Cardiac septum (tissue), 1 donor: ENCODE results near the gene IL11RA. TPM values are rescaled to one million over a fixed set of nuclear protein-coding genes. Genes with fewer than 3 reads are reported as not detected.
A peak's percentile ranks its signal among the peaks of the same experiment; 100 is the strongest.

Source experiments
- DNase-seq: peaks from one replicate; pipeline ENCODE4 v3.0.0-alpha.2; 2020; ENCODE audit warnings: low spot score
- intact Hi-C: fragments of 100-400 bp; cut with DNase I; formaldehyde crosslinking; loops from one replicate; pipeline ENCODE4 v1.14.0; 2022
- total RNA-seq: library from RNA; stranded (reverse); fragmentation: NEBNext Ultra II Directional; extraction: Animal tissue kit (Norgen Biotek cat#: 25700); gene quantifications from one replicate; pipeline ENCODE4 v1.2.1, GENCODE V29; 2021
- donor health status: DM: no; HTN: no; CAD: no.

IL11RA gene
- total RNA-seq, 1 donor from 2014 or later: 59.4 TPM

DNA sequence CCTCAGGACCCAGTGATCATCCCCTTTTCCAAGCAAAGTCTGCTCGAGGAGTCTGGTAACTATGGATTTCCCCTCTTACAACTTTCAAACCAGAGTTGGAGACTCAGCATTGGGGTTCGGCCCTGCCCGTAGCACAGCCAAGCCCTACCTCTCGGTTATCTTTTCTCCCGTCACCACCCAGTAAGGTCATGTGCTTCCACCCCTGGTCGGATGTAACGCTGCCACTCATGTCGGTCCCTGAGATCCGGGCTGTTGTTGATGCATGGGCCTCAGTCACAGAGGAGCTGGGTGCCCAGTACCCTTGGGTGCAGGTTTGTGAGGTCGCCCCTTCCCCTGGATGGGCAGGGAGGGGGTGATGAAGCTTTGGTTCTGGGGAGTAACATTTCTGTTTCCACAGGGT is 4.3 kb upstream of the IL11RA start:
- DNase-seq: no peak
- intact Hi-C loops: loop anchor here (5.0 kb wide), 2 partner anchors 35 to 55 kb away; partner anchors contain the start of gene RPP25L

DNA sequence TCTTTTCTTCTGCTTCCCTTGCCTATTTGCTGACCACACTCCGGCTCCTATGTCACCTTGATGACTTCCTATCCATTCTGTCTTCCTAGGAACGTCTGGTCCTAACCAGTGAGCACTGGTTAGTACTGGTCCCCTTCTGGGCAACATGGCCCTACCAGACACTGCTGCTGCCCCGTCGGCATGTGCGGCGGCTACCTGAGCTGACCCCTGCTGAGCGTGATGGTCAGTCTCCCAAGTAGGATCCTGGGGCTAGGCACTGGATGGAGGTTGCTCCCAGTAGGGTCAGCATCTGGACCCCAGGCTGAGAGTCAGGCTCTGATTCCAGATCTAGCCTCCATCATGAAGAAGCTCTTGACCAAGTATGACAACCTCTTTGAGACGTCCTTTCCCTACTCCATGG is 3.3 kb upstream of the IL11RA start:
- DNase-seq: no peak
- intact Hi-C loops: loop anchor here (5.0 kb wide), 2 partner anchors 36 to 54 kb away; partner anchors contain the start of gene RPP25L

DNA sequence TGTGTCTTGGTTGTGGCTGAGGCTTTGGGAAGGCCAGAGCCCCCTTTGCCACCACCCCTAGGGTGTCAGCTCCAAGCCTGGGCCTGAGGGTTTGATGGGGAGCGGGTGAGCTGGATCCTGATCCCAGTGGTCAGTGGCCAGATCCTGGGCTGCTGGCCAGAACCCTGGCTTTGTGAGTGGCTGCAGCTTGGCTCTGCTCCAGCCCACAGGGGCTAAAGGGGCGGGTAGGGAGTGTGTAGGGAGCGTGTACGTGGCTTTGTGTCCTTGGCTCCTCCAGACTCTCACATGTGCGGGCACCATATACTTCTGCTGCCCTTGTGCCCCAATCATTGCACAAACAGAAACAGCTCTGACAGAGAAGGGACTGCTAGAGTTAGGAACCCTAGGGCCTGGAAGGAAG is 1.2 kb upstream of the IL11RA start:
- intact Hi-C loops: no loop called here
- DNase-seq: no peak

DNA sequence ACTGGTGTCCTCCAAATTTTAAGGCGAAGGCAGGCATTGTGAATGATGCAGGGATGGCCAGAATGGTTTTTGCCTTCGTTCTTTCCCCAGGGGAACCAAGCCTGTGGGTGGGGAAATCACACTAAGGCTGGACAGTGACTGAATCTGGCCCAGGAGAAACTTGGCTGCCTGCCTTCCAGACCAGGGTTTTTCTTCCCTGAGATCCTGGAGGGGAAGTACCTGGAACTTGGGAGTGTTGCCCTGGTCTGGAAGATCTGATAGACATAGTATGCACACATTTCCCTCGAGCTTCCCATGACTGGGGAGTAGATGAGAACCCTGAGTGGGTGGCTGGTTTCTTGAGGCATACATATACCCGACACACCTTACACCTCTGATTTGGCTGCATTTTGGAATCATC is 664 bp upstream of the IL11RA start:
- intact Hi-C loops: no loop called here
- DNase-seq: no peak

DNA sequence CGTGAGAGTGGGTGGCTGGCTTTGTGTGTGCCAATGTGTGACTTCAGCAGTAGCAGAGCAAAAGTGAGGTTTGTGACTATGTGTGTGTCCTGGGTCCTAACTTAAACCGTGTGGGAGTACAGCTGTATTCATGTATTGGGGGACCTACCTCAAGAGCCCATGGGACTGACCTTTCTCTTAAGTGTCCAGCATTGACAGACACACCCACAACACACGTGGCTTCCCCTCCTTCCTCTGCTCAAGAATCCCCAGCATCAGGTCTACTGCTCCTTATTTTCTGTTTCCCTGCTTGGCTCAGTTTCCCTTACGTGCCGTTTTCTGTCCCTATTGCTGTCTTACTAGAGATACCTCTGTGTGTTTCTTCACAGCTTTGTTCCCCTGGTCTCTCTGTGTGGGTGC is 616 bp downstream of the IL11RA start:
- no peak for DNase-seq
- intact Hi-C loops: no loop called here

DNA sequence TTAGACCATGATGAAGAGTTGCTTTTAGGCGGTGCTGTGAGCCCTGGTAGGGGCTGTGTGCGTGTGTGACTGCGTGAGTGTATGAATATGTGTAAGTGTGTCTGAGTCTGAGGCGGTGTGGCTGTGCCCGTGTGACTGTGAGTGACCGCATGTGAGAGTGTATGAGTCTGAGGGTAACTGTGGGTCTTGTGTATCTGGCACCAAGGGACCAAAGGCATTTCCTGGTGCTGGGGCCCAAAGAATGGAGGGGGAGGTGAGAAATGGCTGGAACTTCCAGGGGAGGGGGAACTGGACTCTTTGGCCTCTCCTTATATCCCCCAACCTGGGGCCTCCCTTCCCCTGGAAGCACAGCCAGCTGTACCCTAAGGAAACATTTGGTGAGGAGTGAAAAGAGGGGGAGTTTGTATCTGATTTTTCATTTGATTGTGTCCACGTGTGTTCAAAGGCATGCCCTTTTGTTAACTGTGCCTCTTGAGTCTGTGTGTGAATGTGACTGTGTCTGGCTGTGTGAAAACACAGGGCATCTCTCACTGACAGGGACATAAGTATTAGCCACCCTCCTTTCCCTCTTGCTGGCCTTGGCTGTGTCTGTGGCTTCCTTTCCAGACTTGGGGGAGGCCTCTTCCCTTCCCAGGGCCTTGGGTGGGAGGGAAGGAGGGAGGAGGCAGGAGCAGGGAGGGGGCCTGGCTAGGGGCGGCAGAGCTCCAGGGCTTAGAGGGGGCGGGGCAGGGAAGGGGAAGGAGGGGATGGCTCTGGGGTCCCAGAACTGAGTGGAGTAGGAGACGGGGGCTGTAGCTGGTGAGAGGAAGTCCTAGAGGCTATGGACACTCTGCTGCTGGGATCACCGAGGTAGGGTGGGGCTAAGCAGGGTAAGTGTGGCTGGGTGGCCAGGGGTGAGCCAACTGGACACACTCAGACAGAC is 1.4 kb downstream of the IL11RA start:
- intact Hi-C loops: no loop called here
- DNase-seq: no peak

DNA sequence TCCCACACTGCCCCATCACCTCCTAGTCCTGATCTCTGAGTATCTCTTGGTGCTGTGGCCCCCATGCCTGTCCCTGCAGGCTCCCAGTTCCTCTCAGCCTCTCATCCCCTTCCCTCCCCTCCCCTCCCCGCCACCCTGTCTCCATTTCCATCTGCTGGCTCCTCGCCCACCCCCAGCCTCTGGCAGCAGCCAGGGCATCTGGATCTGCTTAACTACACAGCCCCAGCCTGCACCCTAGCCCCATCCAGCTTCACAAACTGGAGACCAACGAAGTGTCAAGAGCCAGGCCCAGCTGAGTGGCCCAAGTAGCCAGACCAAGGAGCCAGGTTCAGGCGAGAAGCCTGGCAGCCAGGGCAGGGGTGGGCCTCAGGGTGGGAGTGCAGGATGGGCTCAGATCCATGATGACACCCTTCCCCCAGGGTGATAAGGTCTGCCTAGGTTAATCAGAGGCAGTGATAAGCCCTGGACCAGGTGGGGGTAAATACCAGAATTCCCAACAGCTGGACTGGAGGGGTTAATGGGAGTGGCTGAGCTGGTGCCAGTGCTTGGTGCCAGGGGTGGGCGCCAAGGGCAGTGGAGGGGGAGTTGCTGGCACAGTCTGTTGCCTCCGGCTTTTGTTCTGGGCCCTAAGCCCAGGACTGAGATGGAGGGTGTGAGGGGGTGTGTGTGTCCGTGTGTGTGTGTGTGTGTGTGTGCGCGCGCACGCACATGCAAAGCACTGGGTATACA is 2.5 kb downstream of the IL11RA start:
- DNase-seq: peak; percentile 84
- intact Hi-C loops: no loop called here

DNA sequence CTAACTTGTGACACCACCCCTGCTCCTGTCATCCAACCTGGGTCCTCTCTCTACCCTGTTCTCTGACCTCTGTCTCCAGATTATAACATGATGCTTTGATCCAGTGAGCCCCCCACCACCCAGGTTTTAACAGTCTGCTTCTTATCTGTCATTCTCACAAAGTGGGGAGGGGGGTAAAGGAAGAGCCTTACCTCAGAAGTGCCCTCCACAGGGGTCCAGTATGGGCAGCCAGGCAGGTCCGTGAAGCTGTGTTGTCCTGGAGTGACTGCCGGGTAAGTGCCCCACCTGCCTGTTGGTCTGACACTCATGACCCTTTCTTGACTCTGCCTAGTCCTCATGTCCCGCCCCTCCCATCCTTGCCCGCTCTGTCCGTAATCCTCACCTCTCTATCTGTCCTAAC is 3.4 kb downstream of the IL11RA start:
- intact Hi-C loops: no loop called here
- DNase-seq: no peak

DNA sequence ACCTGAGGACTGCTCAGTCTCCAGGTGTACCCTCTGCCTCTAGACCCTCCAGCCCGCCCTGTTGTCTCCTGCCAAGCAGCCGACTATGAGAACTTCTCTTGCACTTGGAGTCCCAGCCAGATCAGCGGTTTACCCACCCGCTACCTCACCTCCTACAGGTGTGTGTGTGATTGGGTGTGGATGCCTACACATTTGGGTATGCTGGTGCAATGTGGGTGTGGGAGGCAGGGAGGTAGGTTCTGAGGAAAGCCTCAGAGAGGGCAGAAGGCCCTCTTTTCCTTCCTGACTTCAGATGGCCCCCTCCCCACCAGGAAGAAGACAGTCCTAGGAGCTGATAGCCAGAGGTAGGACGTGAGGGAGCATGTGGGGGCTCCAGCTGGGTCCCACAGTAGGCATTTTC is 5.0 kb downstream of the IL11RA start:
- no peak for DNase-seq
- intact Hi-C loops: no loop called here

DNA sequence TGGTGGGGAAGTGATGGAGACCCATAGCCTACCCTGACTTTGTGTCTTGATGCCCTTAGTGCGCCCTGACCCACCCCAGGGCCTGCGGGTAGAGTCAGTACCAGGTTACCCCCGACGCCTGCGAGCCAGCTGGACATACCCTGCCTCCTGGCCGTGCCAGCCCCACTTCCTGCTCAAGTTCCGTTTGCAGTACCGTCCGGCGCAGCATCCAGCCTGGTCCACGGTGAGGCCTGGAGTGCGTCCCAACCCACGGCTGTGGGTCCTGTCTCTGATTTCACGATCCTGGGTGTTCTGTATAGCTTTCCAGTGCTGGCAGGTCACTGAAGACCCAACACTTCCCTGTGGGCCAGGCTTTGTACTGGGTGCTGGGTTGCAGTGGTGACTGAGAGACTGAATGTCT is 6.5 kb downstream of the IL11RA start:
- intact Hi-C loops: no loop called here
- no peak for DNase-seq

DNA sequence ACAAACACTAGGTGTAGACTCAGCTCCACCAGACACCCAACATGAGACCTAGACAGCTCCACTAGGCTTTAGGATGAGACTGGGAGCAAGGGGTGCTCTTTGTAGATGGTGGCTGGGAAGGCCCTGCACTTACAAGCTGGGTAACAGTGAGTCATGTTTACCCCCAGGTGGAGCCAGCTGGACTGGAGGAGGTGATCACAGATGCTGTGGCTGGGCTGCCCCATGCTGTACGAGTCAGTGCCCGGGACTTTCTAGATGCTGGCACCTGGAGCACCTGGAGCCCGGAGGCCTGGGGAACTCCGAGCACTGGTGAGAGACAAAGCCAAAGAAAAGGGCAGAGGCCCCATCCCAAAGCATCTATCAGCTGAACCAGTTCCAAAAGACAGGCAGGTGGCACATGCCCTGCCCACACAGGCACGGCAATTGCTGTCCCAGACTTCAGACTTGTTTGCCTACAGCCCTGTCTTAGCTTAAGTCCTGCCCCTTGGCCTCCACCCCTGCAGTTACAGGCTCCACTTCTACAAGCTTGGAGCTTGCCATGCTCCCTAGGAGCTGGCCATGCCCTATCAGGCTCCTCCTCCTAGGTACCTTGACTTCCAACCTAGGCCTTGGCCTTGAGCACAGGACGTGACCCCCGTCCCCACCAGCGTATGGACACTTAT is 7.7 kb downstream of the IL11RA start:
- intact Hi-C loops: no loop called here
- DNase-seq: no peak

DNA sequence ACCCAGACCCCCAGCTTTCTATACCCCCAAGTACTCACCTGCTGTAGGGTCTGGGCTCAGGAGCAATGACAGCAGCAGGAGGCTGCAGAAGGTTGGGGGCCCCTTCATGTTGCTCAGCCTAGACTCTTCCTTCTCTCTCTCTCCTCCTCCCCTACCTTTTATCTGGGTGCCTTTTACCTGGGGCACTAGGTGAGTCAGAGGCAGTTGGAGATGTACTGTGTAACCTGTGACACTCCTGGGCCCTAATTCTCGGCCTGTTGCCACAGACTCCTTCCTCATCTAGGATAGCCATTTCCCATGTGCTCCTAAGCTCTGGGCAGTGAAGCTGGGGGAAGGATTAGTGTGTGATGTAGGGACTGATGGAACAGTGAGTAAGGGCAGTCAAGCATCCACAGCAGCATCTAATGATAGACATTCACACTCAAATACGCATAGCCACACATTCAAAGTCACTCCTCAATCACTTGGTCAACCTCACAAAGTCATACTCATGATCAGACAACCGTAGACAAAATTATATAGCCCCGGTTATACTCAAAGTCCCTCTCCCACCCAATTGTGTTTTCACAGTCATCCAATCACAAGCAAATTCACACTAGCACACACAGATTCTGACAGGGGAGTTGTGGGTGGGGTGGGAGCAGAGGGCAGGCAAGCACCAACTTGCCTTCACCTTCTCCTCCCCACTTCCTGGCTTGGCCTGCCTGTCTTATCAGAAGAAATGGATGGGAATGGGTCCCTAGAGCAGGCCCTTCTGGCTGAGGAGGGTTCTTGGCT is 10.7 kb downstream of the IL11RA start, which contains the start of gene CCL27:
Gene CCL27, minus strand, starts transcription at position 132 of the 777 bp plus-strand sequence. Its CDS starts 24 bp downstream, at position 108.
- intact Hi-C loops: no loop called here
- no peak for DNase-seq

DNA sequence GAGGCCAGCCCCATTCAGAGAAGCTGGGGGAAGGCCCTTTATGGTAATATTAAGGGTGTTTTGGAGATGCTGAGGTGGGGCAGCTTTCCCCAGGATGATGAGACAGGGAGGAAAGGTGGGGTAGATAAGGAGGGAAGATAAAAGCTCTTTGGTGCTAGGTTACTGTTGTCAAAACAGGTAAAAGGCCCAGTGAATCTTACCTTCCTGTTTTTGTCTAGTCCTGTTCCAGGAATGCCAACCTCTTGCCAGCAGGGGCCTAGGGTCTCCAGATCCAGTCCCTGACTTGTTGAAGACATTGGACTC is 11.3 kb downstream of the IL11RA start:
- DNase-seq: no peak
- intact Hi-C loops: no loop called here

DNA sequence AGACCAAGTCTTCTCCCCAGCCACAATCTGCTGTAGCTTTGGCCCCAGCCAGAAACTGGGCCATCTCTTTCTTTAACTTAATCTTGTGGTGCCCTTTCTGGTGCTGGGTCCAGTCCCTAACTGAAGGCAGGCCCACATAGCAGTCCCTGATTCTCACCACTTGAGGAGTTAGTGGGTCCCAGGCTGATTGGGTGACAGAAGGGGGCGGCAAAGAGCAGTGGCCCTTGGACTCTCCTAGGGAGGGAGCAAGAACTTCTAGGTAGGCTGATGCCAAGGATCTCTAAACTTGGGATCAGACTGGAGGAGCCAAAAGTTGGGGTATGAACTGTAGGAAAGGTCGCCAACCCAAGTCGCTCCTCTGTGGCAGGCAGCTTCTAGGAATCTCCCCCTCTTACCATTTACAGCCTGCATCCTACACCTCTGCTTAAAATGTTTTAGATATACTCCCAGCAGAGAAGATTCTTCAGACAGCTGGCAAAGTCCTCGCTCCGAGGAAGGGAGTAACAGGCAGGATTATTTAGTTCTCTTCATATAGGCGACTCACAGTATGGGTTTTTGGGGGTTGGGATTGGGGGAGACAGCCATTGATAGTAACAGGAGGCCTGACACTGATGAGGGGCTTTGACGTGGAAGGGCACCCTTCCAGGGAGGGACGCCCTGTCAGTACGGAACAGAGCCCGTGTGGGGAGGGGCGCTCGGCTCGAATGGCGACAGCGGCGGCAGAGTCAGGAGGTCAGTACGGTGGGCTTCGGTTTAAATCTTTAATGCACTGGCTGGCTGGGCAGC is 12.5 kb downstream of the IL11RA start:
- intact Hi-C loops: loop anchor here (5.0 kb wide), 1 partner anchor 38 kb away; no protein-coding TSS in a partner anchor
- DNase-seq: peak; percentile 87

DNA sequence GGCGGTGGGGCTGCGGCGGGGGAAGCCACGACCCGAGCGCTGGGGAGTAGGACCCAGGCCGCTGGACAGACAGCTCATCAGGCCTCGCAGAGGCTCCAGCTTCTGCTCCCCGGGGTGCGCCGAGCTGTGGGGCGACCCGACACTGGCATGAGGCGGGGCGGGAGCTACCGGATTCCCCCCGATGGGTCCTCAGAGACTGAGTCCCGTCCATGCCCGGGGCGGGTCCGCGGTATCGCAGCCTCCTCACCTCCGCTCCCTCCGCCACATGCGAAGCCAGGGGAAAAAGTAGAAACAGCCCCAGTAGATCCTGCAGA is 13.0 kb downstream of the IL11RA start:
- DNase-seq: no peak
- intact Hi-C loops: loop anchor here (5.0 kb wide), 1 partner anchor 37 kb away; no protein-coding TSS in a partner anchor

DNA sequence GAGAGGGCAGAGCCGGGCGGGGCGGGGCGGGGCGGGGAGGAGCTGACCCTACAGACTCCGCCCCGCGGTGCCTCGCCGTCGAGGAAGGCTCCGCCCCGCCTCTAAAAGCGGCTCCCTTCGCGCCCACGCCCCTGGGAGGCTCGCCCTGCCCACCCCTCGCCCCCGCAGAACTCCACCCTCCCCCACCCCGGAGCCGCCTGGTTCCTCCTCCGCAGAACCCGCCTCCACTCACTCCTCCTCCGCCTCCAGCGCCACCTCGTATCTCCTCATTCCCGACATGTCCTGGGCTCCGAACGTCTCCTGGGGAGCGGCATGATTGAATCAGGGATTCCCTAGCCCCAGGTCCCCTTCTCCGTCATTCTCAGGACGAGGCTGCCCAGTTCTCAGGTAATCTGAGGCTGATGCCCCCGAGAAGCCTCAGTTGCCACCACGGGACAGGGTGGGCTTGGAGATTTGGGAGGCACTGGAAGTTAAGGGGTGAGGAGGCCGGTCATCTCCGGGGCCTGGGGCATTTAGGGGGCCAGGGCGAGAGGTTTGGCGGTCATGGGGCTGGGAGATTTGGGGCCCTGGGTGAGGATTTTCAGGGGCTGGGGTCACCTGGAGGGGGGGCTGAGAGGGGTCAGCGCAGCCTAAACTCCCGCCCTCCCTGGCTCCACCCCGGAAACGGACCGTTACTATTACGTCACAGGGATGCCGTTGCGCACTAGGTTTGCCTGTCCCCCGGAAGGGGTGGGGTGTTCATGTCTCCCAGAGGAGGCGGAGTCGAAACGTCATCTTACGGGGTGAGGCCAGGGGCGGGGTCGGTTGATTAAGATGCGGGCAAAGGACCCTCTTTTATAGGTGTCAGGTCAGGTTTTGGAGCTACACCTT is 13.6 kb downstream of the IL11RA start:
- intact Hi-C loops: loop anchor here (5.0 kb wide), 1 partner anchor 37 kb away; no protein-coding TSS in a partner anchor
- peak; percentile 98 for DNase-seq

DNA sequence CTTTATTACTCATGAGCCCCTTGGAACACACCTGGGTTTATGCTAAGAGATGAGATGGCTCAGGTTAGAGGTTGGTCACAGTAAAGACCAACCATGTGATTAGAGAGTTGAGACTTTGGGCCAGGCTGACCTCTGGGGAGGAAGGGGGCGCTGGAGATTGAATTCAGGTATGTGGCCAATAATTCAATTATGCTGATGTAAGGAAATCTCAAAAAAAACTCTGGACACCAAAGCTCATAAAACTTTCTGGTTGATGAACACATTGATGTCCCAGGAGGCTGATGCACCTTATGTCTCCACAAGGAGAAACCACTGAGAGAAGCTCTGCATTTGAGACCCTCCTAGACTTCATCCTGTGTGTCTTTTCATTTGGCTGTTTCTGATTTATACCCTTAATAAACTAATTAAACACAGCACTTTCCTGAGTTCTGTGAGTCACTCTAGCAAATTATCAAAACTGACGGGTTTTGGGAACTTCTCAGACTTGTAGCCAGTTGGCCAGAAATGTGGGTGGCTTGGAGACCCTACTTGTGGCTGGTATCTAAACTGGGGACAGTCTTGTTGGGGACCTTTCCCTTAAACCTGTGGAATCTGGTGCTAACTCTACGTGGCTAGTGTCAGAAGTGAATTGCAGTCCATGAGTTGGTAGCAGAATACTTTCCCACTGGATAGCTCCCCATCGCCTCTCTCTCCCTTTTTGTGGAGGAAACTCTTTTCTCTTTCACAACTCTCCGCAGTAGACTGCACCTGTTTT is 18.0 kb downstream of the IL11RA start:
- intact Hi-C loops: loop anchor here (5.0 kb wide), 1 partner anchor 32 kb away; no protein-coding TSS in a partner anchor
- DNase-seq: no peak
